ENCODE data around the gene GNAO1.

DNA sequence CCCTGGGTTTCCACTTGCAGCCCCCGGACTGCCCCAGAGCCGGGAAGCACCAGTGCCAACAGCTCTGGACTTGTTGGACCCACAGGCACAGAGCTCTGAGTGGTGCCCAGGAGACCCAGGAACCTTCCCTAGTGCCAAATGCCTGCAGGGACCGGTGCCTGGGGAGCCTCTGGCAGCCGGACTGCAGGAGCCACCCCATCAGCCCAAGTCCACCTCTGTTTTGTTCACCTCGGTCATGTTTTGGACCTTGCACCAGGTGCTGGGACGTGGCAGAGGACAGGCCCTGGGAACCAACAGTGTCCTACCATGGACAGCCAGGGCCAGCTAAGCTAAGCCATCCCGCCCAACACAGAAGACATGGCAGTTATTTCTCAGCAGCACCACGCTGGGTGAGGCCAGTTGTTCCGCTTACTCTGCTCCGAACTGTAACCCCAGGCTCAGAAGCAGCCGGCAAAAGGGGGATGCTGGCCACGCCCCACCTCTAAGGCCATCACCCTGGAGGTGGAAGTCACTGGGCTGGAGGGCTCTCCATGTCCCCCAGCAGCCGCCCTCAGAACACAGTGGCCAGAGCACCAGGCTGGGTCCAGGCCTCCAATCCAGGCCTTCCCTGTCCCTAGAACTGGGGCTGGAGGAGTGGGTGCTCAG is 154.2 kb downstream of the GNAO1 start:
- TF ChIP-seq, protein P1, sequence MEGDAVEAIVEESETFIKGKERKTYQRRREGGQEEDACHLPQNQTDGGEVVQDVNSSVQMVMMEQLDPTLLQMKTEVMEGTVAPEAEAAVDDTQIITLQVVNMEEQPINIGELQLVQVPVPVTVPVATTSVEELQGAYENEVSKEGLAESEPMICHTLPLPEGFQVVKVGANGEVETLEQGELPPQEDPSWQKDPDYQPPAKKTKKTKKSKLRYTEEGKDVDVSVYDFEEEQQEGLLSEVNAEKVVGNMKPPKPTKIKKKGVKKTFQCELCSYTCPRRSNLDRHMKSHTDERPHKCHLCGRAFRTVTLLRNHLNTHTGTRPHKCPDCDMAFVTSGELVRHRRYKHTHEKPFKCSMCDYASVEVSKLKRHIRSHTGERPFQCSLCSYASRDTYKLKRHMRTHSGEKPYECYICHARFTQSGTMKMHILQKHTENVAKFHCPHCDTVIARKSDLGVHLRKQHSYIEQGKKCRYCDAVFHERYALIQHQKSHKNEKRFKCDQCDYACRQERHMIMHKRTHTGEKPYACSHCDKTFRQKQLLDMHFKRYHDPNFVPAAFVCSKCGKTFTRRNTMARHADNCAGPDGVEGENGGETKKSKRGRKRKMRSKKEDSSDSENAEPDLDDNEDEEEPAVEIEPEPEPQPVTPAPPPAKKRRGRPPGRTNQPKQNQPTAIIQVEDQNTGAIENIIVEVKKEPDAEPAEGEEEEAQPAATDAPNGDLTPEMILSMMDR (conservative IDR thresholded peaks at IDR 0.05) = no peak
- no peak for TF ChIP-seq ZFX (IDR thresholded peaks at IDR 0.05)
